H1 (cell line): ENCODE results near the gene FUT6. TPM values are rescaled to one million over a fixed set of nuclear protein-coding genes. Genes with fewer than 3 reads are reported as not detected.

Experiments
- CTCF ChIA-PET: fragments of 300-600 bp; sonication (Branson Sonifier 250); formaldehyde crosslinking; loops from one replicate; lab custom pipeline; 2021; ENCODE audit not compliant: partially characterized antibody; lab: Charles Lee
- POLR2A ChIA-PET: fragments of 300-600 bp; sonication (Branson Sonifier 250); formaldehyde crosslinking; loops from one replicate; lab custom pipeline; 2021; ENCODE audit warnings: inconsistent platforms; ENCODE audit not compliant: partially characterized antibody; lab: Charles Lee
- DNase-seq, 2 experiments: peaks; one replicate each; pipeline versions ENCODE4 v3.0.0 to v3.0.0-alpha.2; 2010 to 2022; ENCODE audit warnings: low spot score in 2 of 2, low read depth in 1 of 2, mixed read lengths in 1 of 2
- FAIRE-seq: peaks from 2 replicates; lab custom pipeline; 2011; peaks lifted over from hg19 to GRCh38; lab: Jason Lieb, UNC
- H2AFZ ChIP-seq: 2 replicates; pipeline ENCODE4 v1.8.1; 2012; ENCODE audit warnings: low read length, inconsistent platforms
- H2AK5ac ChIP-seq: 2 replicates; pipeline ENCODE4 v1.6.1; 2013; ENCODE audit warnings: low read depth, low read length
- H2BK120ac ChIP-seq: replicated peaks from 2 replicates; pipeline ENCODE3; 2013; ENCODE audit warnings: low read depth, low read length, inconsistent platforms
- H2BK12ac ChIP-seq: 2 replicates; pipeline ENCODE4 v1.6.1; 2013; ENCODE audit warnings: low read depth, low read length
- H2BK15ac ChIP-seq: 2 replicates; pipeline ENCODE4 v1.6.1; 2013; ENCODE audit warnings: low read length
- H2BK20ac ChIP-seq: 2 replicates; pipeline ENCODE4 v1.6.1; 2013; ENCODE audit warnings: low read length
- H2BK5ac ChIP-seq: 2 replicates; pipeline ENCODE4 v1.6.1; 2013; ENCODE audit warnings: low read depth, low read length
- H3K14ac ChIP-seq: 2 replicates; pipeline ENCODE4 v1.6.1; 2013; ENCODE audit warnings: inconsistent platforms; ENCODE audit not compliant: insufficient read length
- H3K18ac ChIP-seq: 2 replicates; pipeline ENCODE4 v1.6.1; 2013; ENCODE audit warnings: low read length; ENCODE audit errors: extremely low read depth
- H3K23ac ChIP-seq: 2 replicates; pipeline ENCODE4 v1.6.1; 2013; ENCODE audit warnings: inconsistent platforms; ENCODE audit not compliant: insufficient read length
- H3K23me2 ChIP-seq: 2 replicates; pipeline ENCODE4 v1.6.1; 2013; ENCODE audit warnings: low read depth, low read length
- H3K27ac ChIP-seq: 2 replicates; pipeline ENCODE4 v1.6.1; 2011; ENCODE audit warnings: low read depth, low read length, inconsistent platforms
- H3K27me3 ChIP-seq, 4 experiments: replicated peaks in 1 of 4; 1 replicate in 1 of 4; 2 replicates in 3 of 4; pipeline versions ENCODE4 v1.6.1 to v1.8.1; 2011 to 2013; ENCODE audit warnings: low read length in 3 of 4, mild to moderate bottlenecking in 3 of 4, inconsistent platforms in 2 of 4, mixed read lengths in 2 of 4, moderate library complexity in 1 of 4; ENCODE audit not compliant: control insufficient read depth in 3 of 4, insufficient read depth in 3 of 4; ENCODE audit errors: extremely low read depth in 1 of 4
- H3K36me3 ChIP-seq, 4 experiments: 2 replicates each; pipeline versions ENCODE4 v1.6.1 to v1.8.1; 2011 to 2013; ENCODE audit warnings: mild to moderate bottlenecking in 4 of 4, low read length in 3 of 4, moderate library complexity in 2 of 4, control low read depth in 1 of 4, inconsistent platforms in 1 of 4; ENCODE audit not compliant: insufficient read depth in 4 of 4, control insufficient read depth in 2 of 4
- H3K4ac ChIP-seq: replicated peaks from 2 replicates; pipeline ENCODE3; 2013; ENCODE audit warnings: low read length, low read depth, mixed read lengths, inconsistent platforms; ENCODE audit not compliant: insufficient read length
- H3K4me1 ChIP-seq, 4 experiments: replicated peaks in 1 of 4; 1 replicate in 1 of 4; 2 replicates in 3 of 4; pipeline versions ENCODE4 v1.6.1 to v1.8.1; 2011 to 2013; ENCODE audit warnings: low read length in 3 of 4, inconsistent platforms in 2 of 4, mixed read lengths in 1 of 4; ENCODE audit not compliant: insufficient read depth in 4 of 4, control insufficient read depth in 3 of 4
- H3K4me2 ChIP-seq, 2 experiments: 2 replicates each; pipeline versions ENCODE4 v1.6.1 to v1.8.1; 2011 to 2013; ENCODE audit warnings: low read depth in 2 of 2, low read length in 2 of 2, control low read depth in 1 of 2, inconsistent platforms in 1 of 2, mild to moderate bottlenecking in 1 of 2; ENCODE audit not compliant: insufficient read depth in 1 of 2
- H3K4me3 ChIP-seq, 4 experiments: fragments of 200-600, 300-600 bp in 1 of 4; sonication (generic), shearing (Covaris generic), sonication (Bioruptor Twin) in 1 of 4; 2 replicates each; pipeline versions ENCODE4 v1.5.1 to v1.8.1; 2011 to 2016; ENCODE audit warnings: low read length in 4 of 4, low read depth in 3 of 4, control low read depth in 2 of 4, inconsistent platforms in 2 of 4, mild to moderate bottlenecking in 2 of 4, mixed read lengths in 1 of 4, moderate library complexity in 1 of 4; ENCODE audit not compliant: insufficient read depth in 2 of 4; ENCODE audit errors: extremely low read depth in 1 of 4
- H3K56ac ChIP-seq: replicated peaks from 2 replicates; pipeline ENCODE3; 2013; ENCODE audit warnings: low read depth, mild to moderate bottlenecking, mixed read lengths, low read length, inconsistent platforms; ENCODE audit not compliant: insufficient read length
- H3K79me1 ChIP-seq: 2 replicates; pipeline ENCODE4 v1.6.1; 2013; ENCODE audit warnings: low read depth, low read length, control low read depth
- H3K79me2 ChIP-seq, 2 experiments: 2 replicates each; pipeline versions ENCODE4 v1.6.1 to v1.8.1; 2012 to 2013; ENCODE audit warnings: low read length in 2 of 2, mild to moderate bottlenecking in 2 of 2, inconsistent platforms in 1 of 2; ENCODE audit not compliant: insufficient read depth in 2 of 2, control insufficient read depth in 1 of 2
- H3K9ac ChIP-seq, 4 experiments: replicated peaks in 1 of 4; 1 replicate in 1 of 4; 2 replicates in 3 of 4; pipeline versions ENCODE4 v1.6.1 to v1.8.1; 2011 to 2013; ENCODE audit warnings: low read depth in 3 of 4, low read length in 3 of 4, control low read depth in 2 of 4, mild to moderate bottlenecking in 2 of 4, moderate library complexity in 2 of 4, inconsistent platforms in 1 of 4; ENCODE audit errors: extremely low read depth in 1 of 4
- H3K9me3 ChIP-seq, 2 experiments: 2 replicates each; pipeline versions ENCODE4 v1.6.1 to v1.8.1; 2012 to 2013; ENCODE audit warnings: mild to moderate bottlenecking in 2 of 2, moderate library complexity in 2 of 2, control low read depth in 1 of 2, inconsistent platforms in 1 of 2, low read depth in 1 of 2, low read length in 1 of 2, mixed read lengths in 1 of 2; ENCODE audit not compliant: insufficient read depth in 2 of 2
- H4K20me1 ChIP-seq, 2 experiments: replicated peaks in 1 of 2; 2 replicates each; pipeline versions ENCODE3 to v1.8.1; 2011 to 2013; ENCODE audit warnings: inconsistent platforms in 2 of 2, low read length in 2 of 2, mild to moderate bottlenecking in 1 of 2; ENCODE audit not compliant: insufficient read depth in 2 of 2, control insufficient read depth in 1 of 2
- H4K5ac ChIP-seq: 2 replicates; pipeline ENCODE4 v1.6.1; 2013; ENCODE audit warnings: low read length, low read depth, mixed read lengths, inconsistent platforms; ENCODE audit not compliant: insufficient read length
- H4K8ac ChIP-seq: 2 replicates; pipeline ENCODE4 v1.8.0; 2013; ENCODE audit warnings: mild to moderate bottlenecking, moderate library complexity, low read length, inconsistent platforms; ENCODE audit not compliant: insufficient read depth; ENCODE audit errors: extremely low read depth
- H4K91ac ChIP-seq: replicated peaks from 2 replicates; pipeline ENCODE3; 2013; ENCODE audit warnings: low read length, mixed read lengths, inconsistent platforms; ENCODE audit not compliant: insufficient read length
- CEBPB ChIP-seq: IDR thresholded peaks from 2 replicates; pipeline ENCODE4 v1.6.1; 2012; ENCODE audit warnings: low read depth, low read length
- CTBP2 ChIP-seq: IDR thresholded peaks from 2 replicates; pipeline ENCODE4 v1.7.0; 2011; ENCODE audit warnings: borderline replicate concordance, mild to moderate bottlenecking, moderate library complexity, mixed read lengths, low read length; ENCODE audit not compliant: insufficient read depth, insufficient read length
- EGR1 ChIP-seq: IDR thresholded peaks from 2 replicates; pipeline ENCODE4 v1.6.1; 2011; ENCODE audit warnings: low read depth, low read length, borderline replicate concordance
- JUND ChIP-seq: IDR thresholded peaks from 2 replicates; pipeline ENCODE4 v1.6.1; 2011; ENCODE audit warnings: mild to moderate bottlenecking, improper control_type of control experiment, low read length
- POU5F1 ChIP-seq: IDR thresholded peaks from 2 replicates; pipeline ENCODE4 v1.6.1; 2011; ENCODE audit warnings: low read depth, mild to moderate bottlenecking, low read length, moderate library complexity
- RBBP5 ChIP-seq: IDR thresholded peaks from 2 replicates; pipeline ENCODE4 v1.7.1; 2012; ENCODE audit warnings: low read depth, mild to moderate bottlenecking, inconsistent platforms, low read length, moderate library complexity, borderline replicate concordance
- SIX5 ChIP-seq: IDR thresholded peaks from 2 replicates; pipeline ENCODE4 v1.6.1; 2011; ENCODE audit warnings: mild to moderate bottlenecking, low read depth, low read length
- TBP ChIP-seq: IDR thresholded peaks from 2 replicates; pipeline ENCODE4 v1.6.1; 2011; ENCODE audit warnings: low read depth, low read length, improper control_type of control experiment
- ZNF274 ChIP-seq: IDR thresholded peaks from 2 replicates; pipeline ENCODE4 v1.7.0; 2012; ENCODE audit warnings: low read length, borderline replicate concordance; ENCODE audit errors: extremely low read depth
- WGBS, 2 experiments: shearing (Covaris generic) in 1 of 2; methylation state at CpG; one replicate each; pipeline versions ENCODE4 v1.1.6 to v1.1.7; 2013 to 2015; ENCODE audit warnings: low lambda C conversion rate in 2 of 2, mixed read lengths in 2 of 2, inconsistent platforms in 1 of 2, low coverage in 1 of 2, missing lambda C conversion rate in 1 of 2; ENCODE audit not compliant: insufficient replicate concordance in 2 of 2, insufficient coverage in 1 of 2, insufficient read length in 1 of 2; ENCODE audit errors: extremely low coverage in 1 of 2, missing lambda C conversion rate in 1 of 2; 5-methylcytosine and 5-hydroxymethylcytosine counted together
- polyA plus RNA-seq, 7 experiments: library from polyadenylated mRNA; depleted of rRNA in 3 of 7; stranded (reverse) in 5 of 7; unstranded in 2 of 7; fragments of >200 nt in 5 of 7; fragments of 200-250 nt in 2 of 7; gene quantifications; 1 replicate in 5 of 7; 2 replicates in 1 of 7; 4 replicates in 1 of 7; pipeline versions ENCODE4 v1.2.1 to v1.2.3, GENCODE V29; 2011 to 2013; ENCODE audit warnings: missing spikeins in 2 of 7, mixed read lengths in 2 of 7
- total RNA-seq: library from RNA; stranded (reverse); fragmentation: NEBNext Ultra II Directional; extraction: Animal tissue kit (Norgen Biotek cat#: 25700); gene quantifications from 2 replicates; pipeline ENCODE4 v1.2.1, GENCODE V29; 2021
- TF ChIP-seq, protein P1 (sequence below), 3 experiments: IDR thresholded peaks; 1 replicate in 2 of 3; 2 replicates in 1 of 3; pipeline versions ENCODE4 v1.5.1 to v1.6.1; 2011; ENCODE audit warnings: low read length in 3 of 3, mild to moderate bottlenecking in 3 of 3, inconsistent platforms in 2 of 3, low read depth in 1 of 3, moderate library complexity in 1 of 3; ENCODE audit not compliant: insufficient read depth in 1 of 3; ENCODE audit errors: control extremely low read depth in 1 of 3
- TF ChIP-seq, protein P2 (sequence below): IDR thresholded peaks from 2 replicates; pipeline ENCODE4 v1.6.1; 2012; ENCODE audit warnings: inconsistent platforms

Gene FUT6
- total and polyA plus RNA-seq, 2 of the 8 experiments (the other 6 are each of a cell fraction or from before 2014, with no cell fraction given), result not detected

DNA sequence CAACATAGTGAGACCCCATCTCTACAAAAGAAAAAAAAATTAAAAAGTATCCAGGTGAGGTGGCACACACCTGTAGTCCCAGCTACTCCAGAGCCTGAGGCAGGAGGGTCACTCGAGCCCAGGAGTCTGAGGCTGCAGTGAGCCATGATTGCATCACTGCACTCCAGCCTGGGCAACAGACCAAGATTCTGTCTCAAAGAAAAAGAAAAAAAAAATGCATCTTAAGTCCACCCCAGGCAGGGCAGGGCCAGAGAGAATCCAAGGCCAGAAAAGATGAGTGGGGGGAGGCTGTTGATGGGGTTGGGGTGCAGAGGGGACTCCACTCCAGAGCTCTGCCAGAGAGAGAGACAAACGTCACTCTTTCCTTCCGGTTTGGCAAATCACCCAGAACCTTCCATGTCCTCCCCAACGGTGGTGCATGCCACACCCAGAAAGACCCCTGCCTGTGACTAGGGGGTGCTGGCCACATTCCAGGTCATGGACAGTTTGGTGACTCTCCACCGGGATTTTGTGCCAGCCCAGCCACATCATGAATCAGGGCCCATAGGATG lies 11.3 kb upstream of the FUT6 start:
- H3K36me3 ChIP-seq, result no peaks in the 10 kb centered on the region
- no peaks in the 10 kb centered on the region for H3K79me2 ChIP-seq
- no peak overlapping the region for H2AFZ ChIP-seq
- no peak overlapping the region for H2BK5ac ChIP-seq
- H3K9ac ChIP-seq, result no peak overlapping the region
- H2BK12ac ChIP-seq, result no peak overlapping the region
- H3K79me1 ChIP-seq, result no peaks in the 10 kb centered on the region
- DNase-seq (no peak), FAIRE-seq (no peak)
- no peak overlapping the region for H3K14ac ChIP-seq
- H3K4me2 ChIP-seq, result no peak overlapping the region
- POLR2A ChIA-PET, result interaction anchor here (1.2 to 1.9 kb wide), 3 partner anchors 22 to 131 kb away, joined by 3 to 5 read pairs (median 3); partner anchors contain the start of gene LONP1
- H3K4me3 ChIP-seq, result no peak overlapping the region
- H2BK20ac ChIP-seq, result no peak overlapping the region
- H3K9me3 ChIP-seq, result peaks cover 0 to 4% of the 10 kb centered on the region in 2 experiments; a peak in 1 of 4 replicates
- H4K8ac ChIP-seq, result no peak overlapping the region; the same call in 1 of the 2 replicates
- H3K18ac ChIP-seq, result no peak overlapping the region
- H3K27me3 ChIP-seq, result no peaks in the 10 kb centered on the region
- H3K27ac ChIP-seq, result no peak overlapping the region
- no peak overlapping the region for H4K91ac ChIP-seq
- no peak overlapping the region for H2AK5ac ChIP-seq
- no peak overlapping the region for H3K4ac ChIP-seq
- no peak overlapping the region for H2BK120ac ChIP-seq
- no peak overlapping the region for H4K5ac ChIP-seq
- no peaks in the 10 kb centered on the region for H4K20me1 ChIP-seq
- WGBS, 2 experiments, result 83% methylated on average over 4 of the region's 5 CpGs; no CpG with 5 or more reads in 1 of the 2 experiments
- H3K4me1 ChIP-seq, result no peaks in the 10 kb centered on the region
- H3K23ac ChIP-seq, result no peak overlapping the region
- no peak overlapping the region for H2BK15ac ChIP-seq
- CTCF ChIA-PET, result interaction anchor here (0.7 to 1.0 kb wide), 2 partner anchors 15 to 22 kb away, joined by 3 read pairs; no protein-coding TSS in a partner anchor
- H3K23me2 ChIP-seq, result no peaks in the 10 kb centered on the region; the same call in 1 of the 2 replicates
- H3K56ac ChIP-seq, result no peak overlapping the region
- TF ChIP-seq, protein P1, sequence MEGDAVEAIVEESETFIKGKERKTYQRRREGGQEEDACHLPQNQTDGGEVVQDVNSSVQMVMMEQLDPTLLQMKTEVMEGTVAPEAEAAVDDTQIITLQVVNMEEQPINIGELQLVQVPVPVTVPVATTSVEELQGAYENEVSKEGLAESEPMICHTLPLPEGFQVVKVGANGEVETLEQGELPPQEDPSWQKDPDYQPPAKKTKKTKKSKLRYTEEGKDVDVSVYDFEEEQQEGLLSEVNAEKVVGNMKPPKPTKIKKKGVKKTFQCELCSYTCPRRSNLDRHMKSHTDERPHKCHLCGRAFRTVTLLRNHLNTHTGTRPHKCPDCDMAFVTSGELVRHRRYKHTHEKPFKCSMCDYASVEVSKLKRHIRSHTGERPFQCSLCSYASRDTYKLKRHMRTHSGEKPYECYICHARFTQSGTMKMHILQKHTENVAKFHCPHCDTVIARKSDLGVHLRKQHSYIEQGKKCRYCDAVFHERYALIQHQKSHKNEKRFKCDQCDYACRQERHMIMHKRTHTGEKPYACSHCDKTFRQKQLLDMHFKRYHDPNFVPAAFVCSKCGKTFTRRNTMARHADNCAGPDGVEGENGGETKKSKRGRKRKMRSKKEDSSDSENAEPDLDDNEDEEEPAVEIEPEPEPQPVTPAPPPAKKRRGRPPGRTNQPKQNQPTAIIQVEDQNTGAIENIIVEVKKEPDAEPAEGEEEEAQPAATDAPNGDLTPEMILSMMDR (IDR thresholded peaks at IDR 0.05; ENCODE audit: control extremely low read depth in 1 of 3, insufficient read depth in 1 of 3, low read depth in 1 of 3, low read length in 3 of 3), result no peak
- TF ChIP-seq RBBP5, result no peak
- TF ChIP-seq CEBPB, result no peak
- no peak for TF ChIP-seq SIX5
- no peak for TF ChIP-seq JUND
- no peak for TF ChIP-seq CTBP2
- TF ChIP-seq, protein P2, sequence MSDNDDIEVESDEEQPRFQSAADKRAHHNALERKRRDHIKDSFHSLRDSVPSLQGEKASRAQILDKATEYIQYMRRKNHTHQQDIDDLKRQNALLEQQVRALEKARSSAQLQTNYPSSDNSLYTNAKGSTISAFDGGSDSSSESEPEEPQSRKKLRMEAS, result no peak
- no peak for TF ChIP-seq ZNF274
- no peak for TF ChIP-seq TBP
- TF ChIP-seq POU5F1, result no peak
- TF ChIP-seq EGR1, result no peak
